GM18868 (cell line): ENCODE data around the gene GLB1L.
A peak's percentile ranks its signal among the peaks of the same experiment; 100 is the strongest.
"Not testable (repeated sequence)": the region's sequence is repeated elsewhere in the genome, so short reads cannot be mapped to it uniquely, and the experiment has no call there.

ENCODE experiments used
- ATAC-seq: cut with Tn5 transposase; IDR thresholded peaks from one replicate; pipeline ENCODE4 v1.9.1; 2021; ENCODE audit warnings: mild to moderate bottlenecking, moderate library complexity; ENCODE audit not compliant: unreplicated experiment

GLB1L gene

DNA sequence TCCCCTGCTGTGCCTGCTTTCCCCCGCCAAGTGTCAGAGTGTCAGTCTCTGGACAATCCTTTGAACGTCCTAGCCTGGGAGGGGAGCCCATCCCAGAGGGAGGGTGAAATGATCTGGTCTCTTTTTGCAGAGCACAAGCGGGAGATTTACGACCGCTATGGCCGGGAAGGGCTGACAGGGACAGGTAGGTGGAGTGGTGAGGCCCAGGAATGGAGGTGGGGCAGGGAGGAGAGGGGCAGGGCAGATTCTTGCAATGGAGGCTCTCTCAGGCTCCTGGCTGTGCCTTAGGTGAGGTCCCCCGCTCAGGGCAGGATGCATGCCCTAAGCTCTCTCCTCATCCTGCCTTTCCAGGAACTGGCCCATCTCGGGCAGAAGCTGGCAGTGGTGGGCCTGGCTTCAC lies 36.3 kb upstream of the GLB1L start:
- ATAC-seq = no peak

GRCh38 chr2:219280651-219281050 lies 35.4 kb upstream of the GLB1L start:
- ATAC-seq = no peak

GRCh38 chr2:219279916-219280516 lies 34.8 kb upstream of the GLB1L start:
- ATAC-seq = no peak

DNA sequence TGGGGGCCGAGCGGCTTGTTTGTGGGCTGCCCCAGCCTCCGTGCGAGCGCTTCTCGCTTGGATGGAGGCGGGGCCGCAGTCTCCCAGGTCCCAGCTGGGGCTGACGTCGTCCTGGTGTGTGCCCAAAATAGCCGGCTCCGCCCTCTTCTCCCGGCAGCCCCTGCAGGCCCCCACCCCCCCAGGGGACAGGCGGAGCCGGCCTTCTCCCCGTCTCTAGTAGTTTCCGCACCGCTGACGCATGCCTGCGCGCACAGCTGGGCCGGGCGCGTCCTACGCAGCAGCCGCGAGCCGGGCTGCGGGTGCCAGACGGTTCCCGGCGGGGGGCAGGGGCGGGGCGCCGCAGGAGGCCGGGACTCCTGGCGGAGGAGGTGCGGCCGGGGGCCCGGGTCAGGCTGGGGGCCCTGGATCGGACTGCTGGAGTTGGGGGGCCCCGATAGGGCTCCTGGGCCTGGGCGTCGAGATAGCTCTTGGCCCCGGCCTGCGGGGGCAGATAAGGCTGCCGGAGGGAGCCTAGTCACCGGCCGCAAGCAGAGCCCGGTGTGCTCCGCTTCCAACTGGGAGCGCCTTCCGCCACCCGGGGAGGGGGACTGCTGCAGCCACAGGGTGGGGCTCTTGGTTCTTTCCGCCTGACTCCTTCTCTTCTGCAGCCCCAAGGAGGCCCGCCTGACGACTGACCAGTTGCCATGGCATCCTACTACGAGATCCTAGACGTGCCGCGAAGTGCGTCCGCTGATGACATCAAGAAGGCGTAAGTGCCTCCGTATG lies 34.1 kb upstream of the GLB1L start, which contains the start of gene DNAJB2:
Gene DNAJB2 (plus strand): TSS at position 216 of the 765 bp plus-strand sequence. CDS start 468 bp downstream, at position 684.
- peak; percentile 84 for ATAC-seq

- ATAC-seq = no peak
These were observed 33.5 kb upstream of the GLB1L start for GRCh38 chr2:219278655-219279150.

DNA sequence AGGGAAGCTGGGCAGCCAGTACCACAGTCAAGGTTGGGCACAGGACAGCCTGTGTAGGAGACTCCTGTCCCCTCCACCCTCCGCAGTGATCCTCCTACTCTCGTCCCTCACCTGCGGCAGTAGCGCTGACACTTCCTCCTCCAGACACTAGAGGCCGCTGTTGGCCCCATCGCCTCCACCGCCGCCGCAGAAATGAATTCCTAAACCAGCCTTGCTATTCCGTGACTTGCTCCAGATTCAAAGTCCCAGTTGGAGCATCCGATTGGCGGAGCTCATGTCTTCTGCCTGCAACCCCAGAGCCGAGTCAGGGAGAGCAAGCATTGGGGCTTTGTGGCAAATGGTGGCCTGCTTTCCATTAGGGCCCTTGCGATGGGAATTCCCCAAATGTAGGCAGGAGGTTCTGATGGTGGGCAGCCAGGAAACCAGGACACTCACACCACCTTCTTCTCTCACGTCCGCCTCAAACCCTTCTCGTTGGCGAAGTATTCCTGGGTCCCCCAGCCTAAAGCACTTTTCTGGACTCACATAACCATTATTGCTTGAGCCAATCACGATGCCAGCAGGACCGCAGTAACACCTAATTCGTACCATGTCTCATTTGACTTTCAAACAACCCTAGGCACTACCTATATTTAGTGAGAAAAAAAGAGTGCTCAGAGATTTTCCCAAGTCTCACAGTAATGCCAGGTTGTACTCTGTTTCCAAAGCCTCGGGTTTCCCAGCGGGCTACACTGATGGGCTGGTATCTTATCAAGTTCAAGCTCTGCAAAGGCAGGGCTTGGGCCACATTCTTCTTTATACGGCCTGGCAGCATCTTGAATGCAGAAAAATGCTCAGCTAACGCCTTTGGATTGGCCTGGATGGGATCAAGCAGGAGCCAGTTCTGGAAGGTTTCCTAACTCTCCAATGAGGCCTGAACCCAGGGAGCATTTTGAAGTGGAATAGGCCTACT lies 32.7 kb upstream of the GLB1L start:
- peak; percentile 24 for ATAC-seq

DNA sequence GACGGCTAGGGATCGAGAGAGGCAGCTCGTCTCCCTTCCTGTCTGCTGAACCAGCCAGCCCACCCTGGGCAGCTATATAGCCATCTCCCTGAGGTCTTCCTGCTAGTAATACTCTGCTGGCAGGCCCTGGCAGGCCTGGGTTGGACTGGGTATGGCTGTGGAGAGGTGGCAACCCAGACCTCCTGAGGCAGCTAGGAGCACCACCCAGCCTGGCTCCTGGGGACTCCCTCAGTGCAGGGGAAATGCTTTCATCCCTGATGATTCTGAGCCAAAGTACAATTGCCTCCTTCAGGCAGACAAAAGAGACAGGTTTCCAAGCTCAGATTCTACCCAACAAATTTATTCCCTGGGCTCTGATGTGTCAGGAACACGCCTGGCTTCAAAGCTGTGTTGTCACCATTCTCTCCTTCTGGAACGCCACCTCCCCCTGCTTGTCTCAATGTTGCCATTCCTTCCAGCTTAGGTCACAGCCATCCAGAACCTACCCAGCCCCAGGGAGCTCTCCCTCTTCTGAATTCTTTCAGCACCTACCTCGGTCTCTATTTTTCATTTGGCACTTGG lies 29.2 kb upstream of the GLB1L start:
- no peak for ATAC-seq

- no peak for ATAC-seq
These were observed 28.7 kb upstream of the GLB1L start for GRCh38 chr2:219273937-219274336.

- ATAC-seq = no peak
These were observed 27.8 kb upstream of the GLB1L start for GRCh38 chr2:219272995-219273394.

GRCh38 chr2:219272356-219272755 lies 27.1 kb upstream of the GLB1L start:
- no peak for ATAC-seq

DNA sequence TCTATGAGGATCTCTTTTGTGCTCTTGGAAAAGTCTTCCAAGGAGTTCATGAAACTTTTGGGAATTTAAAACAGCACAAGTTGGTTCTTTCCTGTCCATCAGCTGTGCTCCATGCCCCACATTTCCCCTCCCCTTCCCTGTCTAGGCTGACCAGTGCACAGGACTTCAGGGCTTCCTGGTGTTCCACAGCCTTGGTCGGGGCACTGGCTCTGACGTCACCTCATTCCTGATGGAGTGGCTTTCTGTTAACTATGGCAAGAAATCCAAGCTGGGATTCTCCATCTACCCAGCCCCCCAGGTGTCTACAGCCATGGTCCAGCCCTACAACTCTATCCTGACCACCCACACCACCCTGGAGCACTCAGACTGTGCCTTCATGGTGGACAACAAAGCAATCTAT lies 25.8 kb upstream of the GLB1L start:
- ATAC-seq = no peak

DNA sequence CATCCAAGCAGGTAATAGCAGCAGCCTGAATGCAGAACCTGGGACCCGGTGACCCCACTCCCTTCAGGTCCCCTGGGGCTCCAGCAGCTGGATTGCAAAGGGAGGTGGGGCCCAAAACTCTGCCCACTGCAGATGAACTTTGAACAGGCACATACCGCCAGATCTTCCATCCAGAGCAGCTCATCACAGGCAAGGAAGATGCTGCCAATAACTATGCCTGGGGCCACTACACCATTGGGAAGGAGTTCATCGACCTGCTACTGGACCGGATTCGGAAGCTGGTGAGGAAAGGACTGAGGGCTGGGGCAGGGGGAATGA lies 24.8 kb upstream of the GLB1L start:
- ATAC-seq = no peak

- no peak for ATAC-seq
These were observed 24.3 kb upstream of the GLB1L start for GRCh38 chr2:219269362-219270054.

DNA sequence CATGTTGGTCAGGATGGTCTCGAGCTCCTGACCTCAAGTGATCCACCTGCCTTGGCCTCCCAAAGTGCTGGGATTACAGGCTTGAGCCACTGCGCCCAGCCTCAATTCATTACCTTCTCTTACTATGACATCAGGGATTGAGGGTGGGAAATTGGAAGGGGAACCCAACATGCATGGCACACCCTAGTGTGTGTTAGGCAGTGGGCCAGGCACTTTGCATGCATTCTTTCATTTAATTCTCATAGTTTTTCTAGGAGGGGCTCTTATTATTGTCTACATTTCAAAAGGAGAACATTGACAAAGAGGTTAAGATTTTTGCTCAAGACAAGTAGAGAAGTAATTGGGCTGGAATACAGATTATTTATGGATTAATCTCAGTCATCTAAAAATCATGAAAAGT lies 23.1 kb upstream of the GLB1L start:
- ATAC-seq = no peak

DNA sequence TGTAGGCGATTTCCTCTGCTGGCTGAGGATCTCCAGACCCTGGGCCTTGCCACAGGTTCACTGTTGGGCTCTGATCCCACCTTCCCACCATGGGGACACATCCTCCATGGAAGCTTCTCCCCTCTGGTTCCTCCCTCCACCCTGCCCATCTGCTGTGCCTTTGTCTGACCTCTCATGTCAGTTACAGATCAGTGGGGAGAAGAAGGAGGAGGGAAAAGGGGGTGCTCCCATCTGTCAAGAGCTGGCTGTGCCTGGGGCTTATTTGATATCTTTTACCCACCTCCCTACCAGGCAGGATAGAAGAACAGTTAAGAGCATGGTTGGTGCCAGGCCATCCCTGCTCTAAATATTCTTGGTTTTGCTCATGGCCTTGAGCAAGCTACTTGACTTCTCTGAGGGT lies 21.6 kb upstream of the GLB1L start:
- ATAC-seq = no peak

GRCh38 chr2:219266232-219266631 lies 21.0 kb upstream of the GLB1L start:
- no peak for ATAC-seq

GRCh38 chr2:219261024-219261855 lies 16.0 kb upstream of the GLB1L start:
- ATAC-seq = no peak

- not testable (repeated sequence) for ATAC-seq
These were observed 13.7 kb upstream of the GLB1L start for GRCh38 chr2:219258942-219259341.

DNA sequence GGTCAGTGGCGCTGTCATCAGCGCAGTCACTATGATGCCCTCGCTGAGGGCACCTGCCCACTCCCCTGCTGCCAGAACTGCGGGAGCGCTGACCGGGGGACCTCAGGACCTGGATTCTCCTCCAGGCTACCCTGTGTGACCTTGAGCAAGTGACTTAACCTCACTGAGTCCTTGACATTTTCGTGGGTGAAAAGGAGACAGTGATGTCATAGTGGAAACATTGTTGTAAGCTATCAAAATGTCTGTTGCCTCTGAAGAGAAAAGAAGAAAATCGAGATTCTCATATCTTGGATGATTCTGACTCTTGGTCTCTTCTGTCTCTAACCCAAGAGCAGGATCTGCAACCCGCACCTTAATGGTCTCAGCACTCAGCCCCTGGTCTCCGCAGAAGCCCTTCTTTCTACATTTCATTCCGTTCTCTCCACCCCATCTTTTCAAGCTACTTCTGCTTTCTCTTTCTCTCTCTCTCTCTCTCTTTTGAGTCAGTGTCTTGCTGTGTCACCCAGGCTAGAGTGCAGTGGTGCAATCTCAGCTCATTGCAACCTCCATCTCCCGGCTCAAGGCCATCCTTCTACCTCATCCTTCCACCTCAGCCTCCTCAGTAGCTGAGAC lies 9.5 kb upstream of the GLB1L start:
- ATAC-seq = peak; percentile 35
